MM.1S (cell line): ENCODE measurements around the gene FBLN2.

ENCODE experiments used
- EZH2phosphoT487 ChIP-seq: fragments of 300-600 bp; sonication (generic); IDR thresholded peaks from 2 replicates; pipeline ENCODE4 v1.6.1; 2018; ENCODE audit warnings: antibody characterized with exemption, low read length
- TF ChIP-seq, protein P1 (sequence below): fragments of 300-600 bp; sonication (generic); IDR thresholded peaks from 2 replicates; pipeline ENCODE4 v1.5.1; 2016; ENCODE audit warnings: antibody characterized with exemption, low read length, mixed read lengths

DNA sequence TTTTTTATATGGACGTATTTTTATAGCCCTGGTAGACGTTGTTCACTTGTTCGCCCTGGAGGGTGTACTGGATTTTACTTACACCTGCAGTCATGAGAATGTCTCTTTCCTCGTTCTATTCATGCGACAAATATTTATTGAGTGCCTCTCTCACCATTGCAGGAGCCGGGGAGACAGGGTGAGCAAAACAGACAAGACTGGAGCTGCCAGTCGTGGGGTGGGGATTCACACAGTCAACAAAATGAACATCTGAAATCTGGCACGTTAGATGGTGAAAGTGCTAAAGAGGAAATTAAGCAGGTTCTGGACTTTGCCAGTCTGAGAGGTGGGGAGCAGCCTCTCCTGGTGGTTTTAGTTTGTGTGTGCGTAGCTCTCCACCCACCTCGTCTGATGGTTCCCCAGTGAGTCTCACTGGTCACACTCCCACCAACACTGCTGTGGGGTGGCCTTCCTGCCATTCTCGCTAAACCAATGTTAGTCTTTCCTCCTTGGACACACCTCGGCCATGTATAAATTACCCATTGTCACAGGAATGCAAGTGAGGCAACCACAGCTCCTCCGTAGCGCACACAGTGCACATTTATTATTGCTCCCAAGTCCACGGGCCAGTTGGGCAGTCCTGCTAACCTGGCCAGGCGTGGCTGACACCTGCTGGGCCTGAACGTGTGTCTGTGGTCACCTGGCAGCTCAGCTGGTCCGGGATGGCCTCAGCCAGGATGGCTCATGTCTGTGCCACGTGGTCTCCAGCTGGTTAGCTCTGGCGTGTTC lies 31.5 kb downstream of the FBLN2 start:
- TF ChIP-seq, protein P1, sequence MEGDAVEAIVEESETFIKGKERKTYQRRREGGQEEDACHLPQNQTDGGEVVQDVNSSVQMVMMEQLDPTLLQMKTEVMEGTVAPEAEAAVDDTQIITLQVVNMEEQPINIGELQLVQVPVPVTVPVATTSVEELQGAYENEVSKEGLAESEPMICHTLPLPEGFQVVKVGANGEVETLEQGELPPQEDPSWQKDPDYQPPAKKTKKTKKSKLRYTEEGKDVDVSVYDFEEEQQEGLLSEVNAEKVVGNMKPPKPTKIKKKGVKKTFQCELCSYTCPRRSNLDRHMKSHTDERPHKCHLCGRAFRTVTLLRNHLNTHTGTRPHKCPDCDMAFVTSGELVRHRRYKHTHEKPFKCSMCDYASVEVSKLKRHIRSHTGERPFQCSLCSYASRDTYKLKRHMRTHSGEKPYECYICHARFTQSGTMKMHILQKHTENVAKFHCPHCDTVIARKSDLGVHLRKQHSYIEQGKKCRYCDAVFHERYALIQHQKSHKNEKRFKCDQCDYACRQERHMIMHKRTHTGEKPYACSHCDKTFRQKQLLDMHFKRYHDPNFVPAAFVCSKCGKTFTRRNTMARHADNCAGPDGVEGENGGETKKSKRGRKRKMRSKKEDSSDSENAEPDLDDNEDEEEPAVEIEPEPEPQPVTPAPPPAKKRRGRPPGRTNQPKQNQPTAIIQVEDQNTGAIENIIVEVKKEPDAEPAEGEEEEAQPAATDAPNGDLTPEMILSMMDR, result no peak
- no peak for TF ChIP-seq EZH2phosphoT487
